Pancreas (tissue), 10 donors: ENCODE measurements around the gene STRBP. TPM values are rescaled to one million over a fixed set of nuclear protein-coding genes. Genes with fewer than 3 reads are reported as not detected.

Experiments
- ATAC-seq, 4 donors: fragments of 200-7000 bp; cut with Tn5 transposase; one replicate each; pipeline versions ENCODE4 v1.8.0 to v1.9.1; 2020; ENCODE audit warnings: mild to moderate bottlenecking in 4 of 4, moderate library complexity in 4 of 4
- DNase-seq, 6 donors: peaks; one replicate each; pipeline ENCODE4 v3.0.0-alpha.2; 2020
- FAIRE-seq: peaks from 2 replicates; lab custom pipeline; 2012; peaks lifted over from hg19 to GRCh38; lab: Jason Lieb, UNC
- H3K27ac ChIP-seq, 4 donors: fragments of 200-600 bp; sonication (generic); 1 replicate in 3 of 4; 2 replicates in 1 of 4; pipeline versions ENCODE4 v1.5.0 to v1.8.0; 2020
- H3K27me3 ChIP-seq, 4 donors: fragments of 200-600 bp; one replicate each; pipeline ENCODE4 v1.8.0; 2021
- H3K36me3 ChIP-seq, 3 donors: fragments of 200-600 bp; sonication (generic) in 1 of 3; one replicate each; pipeline versions ENCODE4 v1.5.0 to v1.8.0; 2020 to 2021
- H3K4me1 ChIP-seq, 3 donors: fragments of 200-600 bp; one replicate each; pipeline ENCODE4 v1.8.0; 2021
- H3K4me3 ChIP-seq, 4 donors: fragments of 200-600 bp; sonication (generic) in 2 of 4; one replicate each; pipeline versions ENCODE4 v1.5.0 to v1.8.0; 2020 to 2021
- H3K9me3 ChIP-seq, 4 donors: fragments of 200-600 bp; one replicate each; pipeline ENCODE4 v1.8.0; 2021
- CTCF ChIP-seq, 4 donors: fragments of 200-600 bp; sonication (generic) in 3 of 4; IDR thresholded peaks; one replicate each; pipeline versions ENCODE4 v1.5.0 to v1.8.0; 2021; ENCODE audit warnings: antibody characterized with exemption in 4 of 4
- WGBS, 2 donors: extraction: QIAGEN DNeasy Blood & Tissue Kit; methylation state at CpG; one replicate each; pipeline ENCODE4 v1.1.7; 2013; 5-methylcytosine and 5-hydroxymethylcytosine counted together
- intact Hi-C, 3 donors: fragments of 100-400 bp; cut with DNase I; formaldehyde crosslinking; loops; one replicate each; pipeline versions ENCODE4 v1.11.1 to v1.14.2; 2022
- polyA plus RNA-seq, 2 donors: library from polyadenylated mRNA; stranded (reverse); fragments of 200-250 nt; gene quantifications; one replicate each; pipeline ENCODE4 v1.2.3, GENCODE V29; 2013
- total RNA-seq, 6 donors: library from RNA; stranded (reverse); fragmentation: NEBNext Ultra II Directional in 4 of 6; extraction: Animal tissue kit (Norgen Biotek cat#: 25700) in 4 of 6; gene quantifications; one replicate each; pipeline versions ENCODE4 v1.2.1 to v1.2.4, GENCODE V29; 2021 to 2023
- donor health status: healthy with polysubstance abuse.
- donor health status: DM: no; HTN: no; CAD: no; lungs with moderate emphysema.
- donor health status: DM: no; HTN: no; CAD: no.
- donor health status: control.
- donor health status: control.
- donor health status: Bipolar disorder and iron deficiency.
- donor health status: DM: yes; HTN: yes; CAD: no.
- donor health status: DM: no; HTN: no; CAD: no.
- donor health status: DM: no; HTN: no; CAD: no.
- donor health status: DM: yes; HTN: yes; CAD: no.

STRBP gene
- total and polyA plus RNA-seq, 8 donors: 8.0 to 17.8 (median 12.5) TPM

DNA sequence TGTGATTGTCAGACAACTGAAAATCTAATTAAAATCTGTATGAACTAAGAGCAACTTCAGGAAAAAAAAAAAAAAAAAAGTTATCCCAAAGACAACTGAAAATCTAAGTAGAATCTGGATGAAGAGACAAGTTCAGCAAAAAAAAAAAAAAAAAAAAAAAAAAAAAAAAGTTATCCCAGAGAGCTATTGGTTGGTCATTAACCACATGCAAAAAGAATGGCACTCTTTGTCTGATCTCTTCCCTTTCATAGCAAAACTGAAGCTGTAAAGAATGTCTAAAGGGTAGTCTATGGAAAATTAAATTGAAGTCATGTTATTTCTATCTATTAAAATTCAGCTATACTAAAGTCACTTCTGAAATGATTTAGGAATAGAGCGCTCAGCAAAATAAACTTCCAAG is 32.9 kb downstream of the STRBP start:
- H3K9me3 ChIP-seq: no peaks in the 10 kb centered on the region
- no peak for ATAC-seq
- no peaks in the 10 kb centered on the region for H3K4me1 ChIP-seq
- no peaks in the 10 kb centered on the region for H3K27me3 ChIP-seq
- DNase-seq: no peak
- intact Hi-C loops: no loop called here
- H3K36me3 ChIP-seq: no peaks in the 10 kb centered on the region
- 98 to 100% methylated on average over 1 of the region's 1 CpG for WGBS, 2 donors
- no peak overlapping the region for H3K4me3 ChIP-seq
- no peak for FAIRE-seq
- TF ChIP-seq CTCF (IDR thresholded peaks at IDR 0.05): no peak
- H3K27ac ChIP-seq: no peak overlapping the region

- Histone ChIP-seq H3K4me3 (no peak overlapping the region), H3K9me3 (no peaks in the 10 kb centered on the region), H3K27me3 (no peaks in the 10 kb centered on the region), H3K36me3 (no peaks in the 10 kb centered on the region), H3K4me1 (no peaks in the 10 kb centered on the region), H3K27ac (no peak overlapping the region)
- FAIRE-seq (no peak), ATAC-seq (no peak), DNase-seq (no peak)
- intact Hi-C loops: no loop called here
- no peak for TF ChIP-seq CTCF (IDR thresholded peaks at IDR 0.05)
- 95 to 96% methylated on average over 3 of the region's 3 CpGs for WGBS, 2 donors
Measured at GRCh38 chr9:123234853-123235252, 33.5 kb downstream of the STRBP start.

DNA sequence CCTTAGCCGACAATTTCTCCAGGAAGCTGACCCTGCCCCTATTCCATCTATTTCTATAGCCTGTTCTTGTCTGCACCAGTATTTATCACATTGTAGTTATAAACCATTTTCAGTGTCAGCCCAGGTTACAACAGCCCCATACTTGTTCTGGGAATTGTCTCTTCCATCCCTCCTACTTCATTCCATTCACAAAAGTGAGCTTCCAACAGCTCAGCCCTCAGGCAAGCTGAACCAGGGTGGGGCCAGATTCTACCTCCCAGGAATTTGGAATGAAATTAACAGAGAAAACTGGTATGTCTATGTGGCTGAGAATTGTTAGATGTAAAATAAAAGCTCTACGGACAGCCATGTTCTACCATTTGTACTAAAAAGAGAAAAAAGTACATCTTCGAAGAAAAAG is 36.1 kb downstream of the STRBP start:
- H3K9me3 ChIP-seq: no peaks in the 10 kb centered on the region
- H3K27ac ChIP-seq: no peak overlapping the region
- H3K36me3 ChIP-seq: no peaks in the 10 kb centered on the region
- FAIRE-seq (no peak), DNase-seq (no peak), ATAC-seq (no peak)
- TF ChIP-seq CTCF (IDR thresholded peaks at IDR 0.05): no peak
- 94 to 95% methylated on average over 3 of the region's 3 CpGs for WGBS, 2 donors
- no peaks in the 10 kb centered on the region for H3K27me3 ChIP-seq
- intact Hi-C loops: no loop called here
- H3K4me1 ChIP-seq: no peaks in the 10 kb centered on the region
- no peak overlapping the region for H3K4me3 ChIP-seq

DNA sequence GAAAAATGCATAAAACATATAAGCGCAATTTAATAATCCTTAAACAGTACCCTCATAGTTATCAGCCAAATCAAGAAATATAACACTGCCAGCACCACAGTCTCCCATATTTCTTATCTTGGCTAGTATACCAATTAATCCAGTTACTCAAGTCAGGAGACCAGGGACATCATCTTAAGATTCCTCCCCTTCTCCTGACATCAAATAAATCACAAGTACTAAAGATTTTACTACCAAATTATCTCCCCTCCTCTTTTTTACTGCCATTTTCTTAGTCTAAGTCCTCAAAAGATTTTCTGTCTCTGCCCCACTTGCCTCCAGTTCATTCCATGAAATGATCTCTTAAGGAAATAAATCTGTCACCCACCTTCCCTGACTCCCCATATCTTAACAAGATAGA is 37.0 kb downstream of the STRBP start:
- H3K27me3 ChIP-seq: no peaks in the 10 kb centered on the region
- intact Hi-C loops: no loop called here
- TF ChIP-seq CTCF (IDR thresholded peaks at IDR 0.05): no peak
- no peaks in the 10 kb centered on the region for H3K4me1 ChIP-seq
- H3K4me3 ChIP-seq: no peak overlapping the region
- H3K36me3 ChIP-seq: no peaks in the 10 kb centered on the region
- 95% methylated on average over 1 of the region's 1 CpG for WGBS, 2 donors
- DNase-seq (no peak), ATAC-seq (no peak), FAIRE-seq (no peak)
- H3K27ac ChIP-seq: no peak overlapping the region
- no peaks in the 10 kb centered on the region for H3K9me3 ChIP-seq

DNA sequence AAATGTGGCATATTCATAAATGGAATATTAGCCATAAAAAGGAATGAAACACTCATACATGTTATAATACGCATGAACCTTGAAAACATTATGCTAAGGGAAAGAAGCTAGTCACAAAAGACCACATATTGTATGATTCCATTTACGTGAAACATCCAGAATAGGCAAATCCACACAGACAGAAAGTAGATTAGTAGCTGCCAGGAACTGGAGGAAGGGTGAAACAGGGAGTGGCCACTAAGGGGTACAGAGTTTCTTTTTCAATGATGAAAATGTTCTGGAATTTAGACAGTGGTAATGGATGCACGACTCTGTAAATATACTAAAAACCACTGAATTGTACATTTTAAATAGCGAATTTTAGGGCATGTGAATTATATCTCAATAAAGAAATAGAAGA is 39.4 kb downstream of the STRBP start:
- H3K4me3 ChIP-seq: no peak overlapping the region
- H3K9me3 ChIP-seq: no peaks in the 10 kb centered on the region
- TF ChIP-seq CTCF (IDR thresholded peaks at IDR 0.05): no peak
- WGBS, 2 donors: 89 to 95% methylated on average over 4 of the region's 4 CpGs
- intact Hi-C loops: no loop called here
- no peak overlapping the region for H3K27ac ChIP-seq
- H3K36me3 ChIP-seq: no peaks in the 10 kb centered on the region
- H3K4me1 ChIP-seq: no peaks in the 10 kb centered on the region
- H3K27me3 ChIP-seq: no peaks in the 10 kb centered on the region
- no peak for FAIRE-seq
- ATAC-seq: no peak
- no peak for DNase-seq
